ENCODE results near the gene NUP133.

DNA sequence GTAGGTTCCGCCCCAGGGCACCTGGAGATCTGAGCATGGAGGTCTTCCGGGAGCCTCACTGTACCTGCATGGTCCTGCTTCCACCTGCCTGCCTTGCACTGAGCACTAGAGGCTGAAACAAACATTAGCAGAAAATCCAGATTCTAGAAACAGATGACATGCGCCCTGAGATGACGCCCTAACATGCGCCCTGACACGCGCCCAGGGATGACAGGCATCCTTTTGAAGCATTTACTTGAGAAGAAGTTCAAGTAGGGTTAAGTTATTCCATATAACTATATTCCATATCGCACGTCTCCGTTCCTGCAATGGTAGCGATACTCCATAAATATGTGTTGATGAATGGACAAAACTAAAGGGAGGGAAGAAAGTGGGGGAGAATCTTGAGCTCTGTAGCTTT lies 87.9 kb downstream of the NUP133 start:
- TF ChIP-seq, protein P1, sequence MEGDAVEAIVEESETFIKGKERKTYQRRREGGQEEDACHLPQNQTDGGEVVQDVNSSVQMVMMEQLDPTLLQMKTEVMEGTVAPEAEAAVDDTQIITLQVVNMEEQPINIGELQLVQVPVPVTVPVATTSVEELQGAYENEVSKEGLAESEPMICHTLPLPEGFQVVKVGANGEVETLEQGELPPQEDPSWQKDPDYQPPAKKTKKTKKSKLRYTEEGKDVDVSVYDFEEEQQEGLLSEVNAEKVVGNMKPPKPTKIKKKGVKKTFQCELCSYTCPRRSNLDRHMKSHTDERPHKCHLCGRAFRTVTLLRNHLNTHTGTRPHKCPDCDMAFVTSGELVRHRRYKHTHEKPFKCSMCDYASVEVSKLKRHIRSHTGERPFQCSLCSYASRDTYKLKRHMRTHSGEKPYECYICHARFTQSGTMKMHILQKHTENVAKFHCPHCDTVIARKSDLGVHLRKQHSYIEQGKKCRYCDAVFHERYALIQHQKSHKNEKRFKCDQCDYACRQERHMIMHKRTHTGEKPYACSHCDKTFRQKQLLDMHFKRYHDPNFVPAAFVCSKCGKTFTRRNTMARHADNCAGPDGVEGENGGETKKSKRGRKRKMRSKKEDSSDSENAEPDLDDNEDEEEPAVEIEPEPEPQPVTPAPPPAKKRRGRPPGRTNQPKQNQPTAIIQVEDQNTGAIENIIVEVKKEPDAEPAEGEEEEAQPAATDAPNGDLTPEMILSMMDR (IDR thresholded peaks at IDR 0.05; ENCODE audit: extremely low read depth in 1 of 2, insufficient read depth in 1 of 2, low read depth in 1 of 2, low read length in 2 of 2) = no peak
- TF ChIP-seq EZH2 (IDR thresholded peaks at IDR 0.05; ENCODE audit: borderline replicate concordance, low read depth, low read length, severe bottlenecking) (no peak), POLR2AphosphoS5 (IDR thresholded peaks at IDR 0.05; ENCODE audit: insufficient read depth, low read depth, low read length) (no peak), MYC (IDR thresholded peaks at IDR 0.05; ENCODE audit: low read depth, low read length) (no peak), POLR2A (IDR thresholded peaks at IDR 0.05; ENCODE audit: low read depth, low read length) (no peak), JUN (IDR thresholded peaks at IDR 0.05; ENCODE audit: borderline replicate concordance, insufficient read depth, insufficient read length, low read depth) (no peak), GATA2 (IDR thresholded peaks at IDR 0.05; ENCODE audit: insufficient read depth, insufficient read length, low read depth, low read length) (no peak), FOS (IDR thresholded peaks at IDR 0.05; ENCODE audit: borderline replicate concordance, insufficient read depth, low read length) (no peak)
- TF ChIP-seq, protein P2, sequence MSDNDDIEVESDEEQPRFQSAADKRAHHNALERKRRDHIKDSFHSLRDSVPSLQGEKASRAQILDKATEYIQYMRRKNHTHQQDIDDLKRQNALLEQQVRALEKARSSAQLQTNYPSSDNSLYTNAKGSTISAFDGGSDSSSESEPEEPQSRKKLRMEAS (IDR thresholded peaks at IDR 0.05; ENCODE audit: insufficient read depth, insufficient read length) = no peak

Measured in endothelial cell of umbilical vein (primary cell).